ENCODE data around the gene ADGRL3.
"Not testable (repeated sequence)": the region's sequence is repeated elsewhere in the genome, so short reads cannot be mapped to it uniquely, and the experiment has no call there.

The ADGRL3 gene

GRCh38 chr4:61851126-61851525 lies 651.0 kb downstream of the ADGRL3 start:
- DNase-seq = no peak

- not testable (repeated sequence) for DNase-seq
These were observed 652.0 kb downstream of the ADGRL3 start for GRCh38 chr4:61852105-61852504.

GRCh38 chr4:61853041-61853440 lies 652.9 kb downstream of the ADGRL3 start:
- no peak for DNase-seq

- no peak for DNase-seq
These were observed 660.2 kb downstream of the ADGRL3 start for GRCh38 chr4:61860376-61860775.

- no peak for DNase-seq
These were observed 664.2 kb downstream of the ADGRL3 start for GRCh38 chr4:61864286-61864685.

GRCh38 chr4:61866378-61867030 lies 666.4 kb downstream of the ADGRL3 start:
- no peak for DNase-seq

- DNase-seq = no peak
These were observed 672.9 kb downstream of the ADGRL3 start for GRCh38 chr4:61872983-61873382.

GRCh38 chr4:61877266-61877665 lies 677.1 kb downstream of the ADGRL3 start:
- no peak for DNase-seq

- DNase-seq = no peak
These were observed 677.8 kb downstream of the ADGRL3 start for GRCh38 chr4:61877893-61878292.

- DNase-seq = no peak
These were observed 682.3 kb downstream of the ADGRL3 start for GRCh38 chr4:61882381-61882780.

GRCh38 chr4:61886131-61886530 lies 686.0 kb downstream of the ADGRL3 start:
- DNase-seq = no peak

- DNase-seq = no peak
These were observed 689.0 kb downstream of the ADGRL3 start for GRCh38 chr4:61889117-61889516.

- DNase-seq = no peak
These were observed 690.2 kb downstream of the ADGRL3 start for GRCh38 chr4:61890321-61890720.

- no peak for DNase-seq
These were observed 691.8 kb downstream of the ADGRL3 start for GRCh38 chr4:61891953-61892352.

- no peak for DNase-seq
These were observed 696.5 kb downstream of the ADGRL3 start for GRCh38 chr4:61896634-61897033.

- no peak for DNase-seq
These were observed 708.9 kb downstream of the ADGRL3 start for GRCh38 chr4:61909031-61909430.

GRCh38 chr4:61911313-61911756 lies 711.2 kb downstream of the ADGRL3 start:
- no peak for DNase-seq

- no peak for DNase-seq
These were observed 713.5 kb downstream of the ADGRL3 start for GRCh38 chr4:61913619-61914018.

GRCh38 chr4:61915501-61915900 lies 715.4 kb downstream of the ADGRL3 start:
- no peak for DNase-seq

- DNase-seq = no peak
These were observed 718.4 kb downstream of the ADGRL3 start for GRCh38 chr4:61918507-61918906.

GRCh38 chr4:61918987-61919386 lies 718.9 kb downstream of the ADGRL3 start:
- no peak for DNase-seq

GRCh38 chr4:61919561-61919960 lies 719.4 kb downstream of the ADGRL3 start:
- no peak for DNase-seq

GRCh38 chr4:61921920-61922319 lies 721.8 kb downstream of the ADGRL3 start:
- DNase-seq = no peak

GRCh38 chr4:61922766-61923165 lies 722.6 kb downstream of the ADGRL3 start:
- no peak for DNase-seq

GRCh38 chr4:61923179-61923578 lies 723.1 kb downstream of the ADGRL3 start:
- no peak for DNase-seq
